Calu3 (cell line): ENCODE measurements around the gene GFM1. TPM values are rescaled to one million over a fixed set of nuclear protein-coding genes. Genes with fewer than 3 reads are reported as not detected.
A peak's percentile ranks its signal among the peaks of the same experiment; 100 is the strongest.

ENCODE experiments used
- BruUV-seq: library from RNA; stranded (reverse); fragments of 400-500 nt; replicated peaks from 2 replicates; lab custom pipeline; 2021; lab: Mats Ljungman, UMichigan
- CTCF ChIA-PET: fragments of 300-600 bp; sonication (Branson Sonifier 250); formaldehyde crosslinking; loops from one replicate; lab custom pipeline; 2022; ENCODE audit warnings: antibody characterized with exemption; lab: Charles Lee
- DNase-seq: peaks from one replicate; pipeline ENCODE4 v3.0.0; 2022
- H3K27ac Mint-ChIP-seq: one replicate; pipeline ENCODE4 v1.8.0; 2022; ENCODE audit warnings: mixed read lengths; ENCODE audit not compliant: unreplicated experiment
- H3K27me3 Mint-ChIP-seq: one replicate; pipeline ENCODE4 v1.8.0; 2022; ENCODE audit warnings: mixed read lengths; ENCODE audit not compliant: unreplicated experiment
- H3K36me3 Mint-ChIP-seq: one replicate; pipeline ENCODE4 v1.8.0; 2022; ENCODE audit warnings: mild to moderate bottlenecking, moderate library complexity, mixed read lengths; ENCODE audit not compliant: insufficient read depth, unreplicated experiment
- H3K4me1 Mint-ChIP-seq: one replicate; pipeline ENCODE4 v1.8.0; 2022; ENCODE audit warnings: mild to moderate bottlenecking, low read depth, mixed read lengths; ENCODE audit not compliant: unreplicated experiment
- H3K4me3 Mint-ChIP-seq: one replicate; pipeline ENCODE4 v1.8.0; 2022; ENCODE audit warnings: mild to moderate bottlenecking, low read depth, moderate library complexity, mixed read lengths; ENCODE audit not compliant: unreplicated experiment
- H3K9me3 Mint-ChIP-seq: one replicate; pipeline ENCODE4 v1.8.0; 2022; ENCODE audit warnings: low read depth, mixed read lengths; ENCODE audit not compliant: unreplicated experiment
- intact Hi-C: fragments of 100-400 bp; cut with micrococcal nuclease; formaldehyde crosslinking; loops from one replicate; pipeline ENCODE4 v1.10.0; 2022; ENCODE audit not compliant: unreplicated experiment
- total RNA-seq: library from RNA; stranded (reverse); gene quantifications from 2 replicates; pipeline ENCODE4 v1.2.3, GENCODE V29; 2022
- TF ChIP-seq, protein P1 (sequence below): fragments of 200-600 bp; IDR thresholded peaks from one replicate; pipeline ENCODE4 v1.8.0; 2022; ENCODE audit warnings: antibody characterized with exemption; ENCODE audit not compliant: unreplicated experiment

GFM1 gene
- total RNA-seq, 1 experiment from 2014 or later = 77.9 TPM

DNA sequence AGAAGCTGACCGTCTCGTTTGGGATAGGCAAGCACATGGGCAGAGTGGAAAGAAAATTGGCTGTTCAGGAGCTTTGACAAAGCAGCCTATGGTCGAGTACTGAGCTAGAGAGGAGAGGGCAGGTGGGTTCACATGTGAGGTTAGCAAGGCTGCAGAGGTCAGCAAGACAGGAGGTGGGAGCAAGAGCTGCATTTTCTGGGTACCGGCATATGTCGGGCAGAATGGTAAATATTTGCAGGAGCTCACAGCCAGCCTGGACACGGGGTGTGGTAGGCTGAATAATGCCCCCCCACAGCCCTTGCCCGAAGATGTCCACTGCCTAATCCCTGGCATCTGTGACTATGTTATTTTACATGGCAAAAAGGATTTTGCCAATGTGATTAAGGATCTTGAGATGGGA lies 79.7 kb downstream of the GFM1 start:
- CTCF ChIA-PET = interaction anchor here (1.0 to 2.3 kb wide), 7 partner anchors 11 to 84 kb away, joined by 3 to 12 read pairs (median 5); no protein-coding TSS in a partner anchor
- peak overlapping the region; percentile 98 for H3K27ac Mint-ChIP-seq
- no peaks in the 10 kb centered on the region for H3K27me3 Mint-ChIP-seq
- H3K9me3 Mint-ChIP-seq = no peaks in the 10 kb centered on the region
- TF ChIP-seq, protein P1, sequence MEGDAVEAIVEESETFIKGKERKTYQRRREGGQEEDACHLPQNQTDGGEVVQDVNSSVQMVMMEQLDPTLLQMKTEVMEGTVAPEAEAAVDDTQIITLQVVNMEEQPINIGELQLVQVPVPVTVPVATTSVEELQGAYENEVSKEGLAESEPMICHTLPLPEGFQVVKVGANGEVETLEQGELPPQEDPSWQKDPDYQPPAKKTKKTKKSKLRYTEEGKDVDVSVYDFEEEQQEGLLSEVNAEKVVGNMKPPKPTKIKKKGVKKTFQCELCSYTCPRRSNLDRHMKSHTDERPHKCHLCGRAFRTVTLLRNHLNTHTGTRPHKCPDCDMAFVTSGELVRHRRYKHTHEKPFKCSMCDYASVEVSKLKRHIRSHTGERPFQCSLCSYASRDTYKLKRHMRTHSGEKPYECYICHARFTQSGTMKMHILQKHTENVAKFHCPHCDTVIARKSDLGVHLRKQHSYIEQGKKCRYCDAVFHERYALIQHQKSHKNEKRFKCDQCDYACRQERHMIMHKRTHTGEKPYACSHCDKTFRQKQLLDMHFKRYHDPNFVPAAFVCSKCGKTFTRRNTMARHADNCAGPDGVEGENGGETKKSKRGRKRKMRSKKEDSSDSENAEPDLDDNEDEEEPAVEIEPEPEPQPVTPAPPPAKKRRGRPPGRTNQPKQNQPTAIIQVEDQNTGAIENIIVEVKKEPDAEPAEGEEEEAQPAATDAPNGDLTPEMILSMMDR = no peak
- intact Hi-C loops = loop anchor here (10.0 kb wide), 1 partner anchor 441 kb away; no protein-coding TSS in a partner anchor
- H3K36me3 Mint-ChIP-seq = peaks cover 91% of the 10 kb centered on the region
- DNase-seq = no peak
- BruUV-seq = no TSS peak
- H3K4me3 Mint-ChIP-seq = peak overlapping the region; percentile 67
- peaks cover 91% of the 10 kb centered on the region for H3K4me1 Mint-ChIP-seq

DNA sequence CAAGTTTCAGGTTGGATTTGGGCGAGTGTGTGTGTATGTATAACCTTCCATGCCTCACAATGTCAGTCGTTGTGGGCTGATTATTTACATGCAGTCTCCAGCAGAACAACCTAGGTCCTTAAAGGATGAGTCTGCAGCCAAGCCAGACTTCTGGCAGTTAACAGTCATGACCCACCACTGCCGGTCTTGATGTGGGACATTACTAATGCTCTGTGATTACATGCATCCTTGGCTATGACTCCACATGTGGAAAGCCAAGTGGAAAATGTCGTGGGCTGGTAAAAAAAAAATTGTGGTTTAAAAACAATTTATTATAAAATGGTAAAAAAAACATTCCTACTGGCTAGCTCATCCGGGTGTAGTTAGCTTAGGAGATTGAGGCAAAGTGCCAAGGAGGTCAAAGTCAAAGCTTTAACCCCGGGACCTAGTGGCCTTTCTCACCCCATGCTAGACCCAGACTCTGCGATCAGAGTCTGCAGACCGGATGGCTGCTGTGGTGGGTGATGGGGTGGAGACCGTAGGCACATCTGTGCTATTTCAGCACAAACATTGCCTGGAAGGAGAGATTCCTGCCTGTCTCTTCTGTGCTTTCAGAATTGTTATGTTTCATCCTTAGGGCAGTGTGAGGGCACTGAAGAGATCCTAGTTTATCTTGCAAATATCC lies 81.2 kb downstream of the GFM1 start:
- intact Hi-C loops = loop anchor here (10.0 kb wide), 1 partner anchor 439 kb away; no protein-coding TSS in a partner anchor
- DNase-seq = no peak
- TF ChIP-seq, protein P1 = no peak
- Mint-ChIP-seq H3K4me1 (peaks cover 86% of the 10 kb centered on the region), H3K9me3 (no peaks in the 10 kb centered on the region), H3K36me3 (peaks cover 91% of the 10 kb centered on the region), H3K27me3 (no peaks in the 10 kb centered on the region), H3K4me3 (peak overlapping the region; percentile 67), H3K27ac (peak overlapping the region; percentile 37)
- no TSS peak for BruUV-seq
- CTCF ChIA-PET = interaction anchor here (1.1 to 5.2 kb wide), 6 partner anchors 11 to 76 kb away, joined by 3 to 98 read pairs (median 26); partner anchors contain the start of genes LXN and MFSD1

DNA sequence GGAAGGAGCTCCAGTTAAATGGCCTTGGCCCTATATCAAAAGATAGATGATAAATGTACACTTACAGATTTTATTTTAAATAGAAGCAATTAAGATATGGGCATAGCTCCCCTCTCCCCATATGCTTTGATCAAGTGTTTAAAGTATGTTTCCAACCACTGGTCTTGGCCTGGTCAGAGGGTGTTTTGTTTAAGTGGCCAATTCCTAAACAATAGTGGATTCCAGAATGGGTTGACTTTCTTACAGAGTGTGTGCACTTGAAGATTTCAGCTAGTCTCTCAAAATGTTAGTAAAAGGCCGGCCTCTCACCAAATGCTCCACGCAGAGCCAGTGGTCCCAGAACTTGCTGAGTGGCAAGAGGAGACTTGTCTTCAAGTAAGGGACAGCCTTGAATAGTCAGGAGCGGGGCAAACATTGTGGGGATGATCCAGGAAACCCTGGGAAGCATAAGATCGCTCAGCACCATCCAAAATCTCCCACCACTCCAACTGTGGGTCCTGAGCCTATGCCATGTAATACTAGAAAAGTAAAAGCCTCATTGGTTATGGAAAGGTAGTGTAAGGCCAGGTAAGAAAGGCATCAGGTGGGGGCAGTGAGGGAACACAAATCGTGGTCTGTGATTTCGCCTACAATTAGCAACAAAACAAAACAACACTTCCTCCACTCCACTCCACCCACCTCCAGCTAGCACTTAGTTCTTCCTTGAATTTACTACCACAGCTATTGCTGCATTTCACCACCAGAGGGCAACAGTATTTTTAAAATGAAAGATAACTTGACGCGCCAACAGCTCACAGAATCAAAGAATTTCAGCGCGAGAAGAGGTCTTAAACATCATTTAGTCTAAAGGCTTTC lies 83.1 kb downstream of the GFM1 start:
- peaks cover 76% of the 10 kb centered on the region for H3K4me1 Mint-ChIP-seq
- peak; percentile 80 for DNase-seq
- H3K9me3 Mint-ChIP-seq = no peaks in the 10 kb centered on the region
- CTCF ChIA-PET = interaction anchor here (0.6 to 5.2 kb wide), 26 partner anchors 9 to 984 kb away, joined by 3 to 98 read pairs (median 4); partner anchors contain the start of genes GFM1, LXN, MFSD1 and MLF1
- TF ChIP-seq, protein P1 = peak; percentile 87
- no peaks in the 10 kb centered on the region for H3K27me3 Mint-ChIP-seq
- intact Hi-C loops = loop anchor here (1.0 to 10.0 kb wide), 4 partner anchors 42 to 437 kb away; no protein-coding TSS in a partner anchor
- H3K36me3 Mint-ChIP-seq = peaks cover 97% of the 10 kb centered on the region
- peak overlapping the region; percentile 93 for H3K4me3 Mint-ChIP-seq
- H3K27ac Mint-ChIP-seq = peak overlapping the region; percentile 37
- BruUV-seq = no TSS peak

DNA sequence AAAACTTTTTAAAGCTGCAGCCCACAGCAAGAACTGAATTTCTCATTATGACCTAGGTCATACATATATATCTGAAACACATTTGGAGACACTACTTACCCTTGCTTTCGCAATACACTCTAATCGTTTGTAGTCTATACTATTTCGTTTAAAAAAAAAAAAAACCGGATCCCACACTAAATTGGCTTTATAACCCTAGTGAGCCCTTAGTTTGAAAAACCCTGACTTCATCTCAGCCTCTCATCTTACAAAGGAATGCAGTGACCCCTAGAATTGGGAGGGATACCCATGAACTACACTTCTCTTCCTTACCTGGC lies 83.7 kb downstream of the GFM1 start:
- H3K4me3 Mint-ChIP-seq = peak overlapping the region; percentile 93
- intact Hi-C loops = loop anchor here (10.0 kb wide), 1 partner anchor 437 kb away; no protein-coding TSS in a partner anchor
- no TSS peak for BruUV-seq

More for the DNA sequence above, 83.7 kb downstream of the GFM1 start:
- H3K27ac Mint-ChIP-seq = peak overlapping the region; percentile 37
- no peaks in the 10 kb centered on the region for H3K27me3 Mint-ChIP-seq
- TF ChIP-seq, protein P1 = no peak
- H3K4me1 Mint-ChIP-seq = peaks cover 76% of the 10 kb centered on the region
- H3K36me3 Mint-ChIP-seq = peaks cover 98% of the 10 kb centered on the region
- CTCF ChIA-PET = interaction anchor here (0.6 to 5.2 kb wide), 22 partner anchors 8 to 984 kb away, joined by 3 to 98 read pairs (median 5); partner anchors contain the start of genes GFM1, LXN, MFSD1 and MLF1
- no peaks in the 10 kb centered on the region for H3K9me3 Mint-ChIP-seq
- no peak for DNase-seq
